IMR-90 (cell line): ENCODE results near the gene SEZ6L. TPM values are rescaled to one million over a fixed set of nuclear protein-coding genes. Genes with fewer than 3 reads are reported as not detected.
"Not testable (repeated sequence)": the region's sequence is repeated elsewhere in the genome, so short reads cannot be mapped to it uniquely, and the experiment has no call there.

Experiments
- ATAC-seq: fragments of 200-7000 bp; cut with Tn5 transposase; 2 replicates; pipeline ENCODE4 v1.9.1; 2020; ENCODE audit warnings: low read depth, mild to moderate bottlenecking, moderate library complexity
- BruUV-seq: library from RNA; stranded (reverse); fragments of 400-500 nt; replicated peaks from 2 replicates; lab custom pipeline; 2021; lab: Mats Ljungman, UMichigan
- CTCF ChIA-PET: fragments of 300-600 bp; formaldehyde crosslinking; extraction: SDS; loops from one replicate; lab custom pipeline; 2021; ENCODE audit warnings: antibody characterized with exemption; lab: Yijun Ruan, JAX
- POLR2A ChIA-PET: fragments of 300-600 bp; sonication (Branson Sonifier 250); formaldehyde crosslinking; loops from one replicate; lab custom pipeline; 2022; ENCODE audit warnings: antibody characterized with exemption; ENCODE audit not compliant: unreplicated experiment; lab: Charles Lee
- DNase-seq: peaks from one replicate; pipeline ENCODE4 v3.0.0; 2013
- H2AFZ ChIP-seq: replicated peaks from 2 replicates; pipeline ENCODE3; 2013; ENCODE audit warnings: low read length, mild to moderate bottlenecking; ENCODE audit not compliant: poor library complexity
- H2AK5ac ChIP-seq: 2 replicates; pipeline ENCODE4 v1.6.1; 2013; ENCODE audit warnings: low read depth, low read length, inconsistent platforms
- H2AK9ac ChIP-seq: replicated peaks from 2 replicates; pipeline ENCODE3; 2013; ENCODE audit warnings: mild to moderate bottlenecking, low read depth, low read length, moderate library complexity; ENCODE audit not compliant: poor library complexity
- H2BK120ac ChIP-seq: 2 replicates; pipeline ENCODE4 v1.6.1; 2013; ENCODE audit warnings: low read depth, low read length, inconsistent platforms
- H2BK15ac ChIP-seq: 3 replicates; pipeline ENCODE4 v1.6.1; 2013; ENCODE audit warnings: low read depth, low read length, inconsistent platforms
- H2BK20ac ChIP-seq: 2 replicates; pipeline ENCODE4 v1.6.1; 2013; ENCODE audit warnings: low read depth, mild to moderate bottlenecking, inconsistent platforms, low read length, moderate library complexity
- H2BK5ac ChIP-seq: 2 replicates; pipeline ENCODE4 v1.6.1; 2013; ENCODE audit warnings: mild to moderate bottlenecking, low read depth, low read length, inconsistent platforms; ENCODE audit not compliant: poor library complexity, severe bottlenecking
- H3K14ac ChIP-seq: replicated peaks from 2 replicates; pipeline ENCODE4 v1.6.1; 2013; ENCODE audit warnings: low read depth, low read length, inconsistent platforms
- H3K18ac ChIP-seq: 2 replicates; pipeline ENCODE4 v1.6.1; 2013; ENCODE audit warnings: low read depth, low read length, control low read depth
- H3K23ac ChIP-seq: 2 replicates; pipeline ENCODE4 v1.6.1; 2013; ENCODE audit warnings: low read depth, low read length, inconsistent platforms
- H3K27ac ChIP-seq: 2 replicates; pipeline ENCODE4 v1.5.1; 2013; ENCODE audit warnings: mild to moderate bottlenecking, control low read depth, low read length; ENCODE audit not compliant: insufficient read depth
- H3K27me3 ChIP-seq: 2 replicates; pipeline ENCODE4 v1.6.1; 2013; ENCODE audit warnings: low read length; ENCODE audit not compliant: control insufficient read depth, insufficient read depth
- H3K36me3 ChIP-seq: 2 replicates; pipeline ENCODE4 v1.6.1; 2013; ENCODE audit warnings: low read length, mixed read lengths; ENCODE audit not compliant: control insufficient read depth, insufficient read depth
- H3K4ac ChIP-seq: 2 replicates; pipeline ENCODE4 v1.6.1; 2013; ENCODE audit warnings: low read depth, low read length, inconsistent platforms
- H3K4me1 ChIP-seq: 2 replicates; pipeline ENCODE4 v1.6.1; 2013; ENCODE audit warnings: low read length, mixed read lengths; ENCODE audit not compliant: control insufficient read depth, insufficient read depth
- H3K4me2 ChIP-seq: 2 replicates; pipeline ENCODE4 v1.6.1; 2013; ENCODE audit warnings: low read depth, mild to moderate bottlenecking, control low read depth, low read length, moderate library complexity
- H3K4me3 ChIP-seq: 2 replicates; pipeline ENCODE4 v1.5.1; 2013; ENCODE audit warnings: low read depth, mild to moderate bottlenecking, control low read depth, low read length, moderate library complexity; ENCODE audit not compliant: insufficient read depth
- H3K56ac ChIP-seq: 2 replicates; pipeline ENCODE4 v1.6.1; 2013; ENCODE audit warnings: low read length, inconsistent platforms; ENCODE audit not compliant: insufficient read depth; ENCODE audit errors: extremely low read depth
- H3K79me1 ChIP-seq, 2 experiments: 2 replicates each; pipeline ENCODE4 v1.6.1; 2013; ENCODE audit warnings: low read length in 2 of 2, inconsistent platforms in 1 of 2, low read depth in 1 of 2
- H3K9ac ChIP-seq: 2 replicates; pipeline ENCODE4 v1.6.1; 2013; ENCODE audit warnings: low read depth, low read length, control low read depth
- H3K9me1 ChIP-seq: 2 replicates; pipeline ENCODE4 v1.6.1; 2013; ENCODE audit warnings: low read length, inconsistent platforms; ENCODE audit not compliant: insufficient read depth
- H3K9me3 ChIP-seq: 2 replicates; pipeline ENCODE4 v1.6.1; 2013; ENCODE audit warnings: low read length; ENCODE audit not compliant: control insufficient read depth, insufficient read depth
- H4K20me1 ChIP-seq: 2 replicates; pipeline ENCODE4 v1.6.1; 2013; ENCODE audit warnings: low read length, inconsistent platforms; ENCODE audit not compliant: insufficient read depth
- H4K5ac ChIP-seq: 2 replicates; pipeline ENCODE4 v1.6.1; 2013; ENCODE audit warnings: mild to moderate bottlenecking, low read depth, low read length, control low read depth
- H4K8ac ChIP-seq, 2 experiments: 2 replicates each; pipeline ENCODE4 v1.6.1; 2013; ENCODE audit warnings: low read depth in 2 of 2, low read length in 2 of 2, control low read depth in 1 of 2, inconsistent platforms in 1 of 2
- H4K91ac ChIP-seq: 2 replicates; pipeline ENCODE4 v1.6.1; 2013; ENCODE audit warnings: low read depth, low read length, inconsistent platforms; ENCODE audit not compliant: insufficient read depth
- BHLHE40 ChIP-seq: fragments of 150-350 bp; IDR thresholded peaks from 2 replicates; pipeline ENCODE4 v1.6.1; 2016; ENCODE audit warnings: mild to moderate bottlenecking, low read depth, low read length
- CHD1 ChIP-seq: IDR thresholded peaks from 2 replicates; pipeline ENCODE4 v1.6.1; 2012; ENCODE audit warnings: low read depth, low read length, improper control_type of control experiment
- MAZ ChIP-seq: IDR thresholded peaks from 2 replicates; pipeline ENCODE4 v1.6.1; 2012; ENCODE audit warnings: low read depth, mild to moderate bottlenecking, low read length, improper control_type of control experiment, moderate library complexity, borderline replicate concordance
- SMC3 ChIP-seq: fragments of 150-350 bp; IDR thresholded peaks from 2 replicates; pipeline ENCODE4 v1.6.1; 2016; ENCODE audit warnings: low read depth, mild to moderate bottlenecking, antibody characterized with exemption, low read length, moderate library complexity
- WGBS, 2 experiments: methylation state at CpG; one replicate each; pipeline versions ENCODE4 v1.1.5 to v1.1.7; 2013; ENCODE audit warnings: missing lambda C conversion rate in 2 of 2; ENCODE audit not compliant: insufficient read length in 1 of 2; ENCODE audit errors: extremely low coverage in 2 of 2; 5-methylcytosine and 5-hydroxymethylcytosine counted together
- dilution Hi-C: fragments of 300-500 bp; cut with HindIII; formaldehyde crosslinking; loops from one replicate; pipeline ENCODE4 v1.14.3; 2018; ENCODE audit warnings: low sequenced_read_pairs; ENCODE audit not compliant: unreplicated experiment
- in situ Hi-C: fragments of 300-500 bp; cut with MboI; formaldehyde crosslinking; loops from 3 replicates; pipeline ENCODE4 v1.14.3; 2019; ENCODE audit warnings: low sequenced_read_pairs, inconsistent platforms, mixed read lengths
- intact Hi-C: fragments of 100-400 bp; cut with micrococcal nuclease; formaldehyde crosslinking; loops from 2 replicates; pipeline ENCODE4 v1.10.0; 2022
- polyA plus RNA-seq, 3 experiments: library from polyadenylated mRNA; depleted of rRNA; stranded (reverse); fragments of >200 nt; gene quantifications; 2 replicates each; pipeline ENCODE4 v1.2.3, GENCODE V29; 2012; ENCODE audit warnings: low replicate concordance in 1 of 3
- total RNA-seq: library from RNA; depleted of rRNA; stranded (reverse); fragments of >200 nt; gene quantifications from 2 replicates; pipeline ENCODE4 v1.2.3, GENCODE V29; 2012
- TF ChIP-seq, protein P1 (sequence below): fragments of 150-350 bp; IDR thresholded peaks from 2 replicates; pipeline ENCODE4 v1.6.1; 2017; ENCODE audit warnings: mild to moderate bottlenecking, antibody characterized with exemption, low read length, low read depth

The SEZ6L gene
- total and polyA plus RNA-seq, 2 of the 4 experiments (the other 2 are of a cell fraction) = not detected

GRCh38 chr22:26406118-26406517 is 236.9 kb downstream of the SEZ6L start:
- no CpG with 5 or more reads among the region's 4 CpGs for WGBS, 2 experiments
- Histone ChIP-seq H2BK5ac (no peak overlapping the region), H3K23ac (no peak overlapping the region), H4K5ac (no peak overlapping the region), H3K14ac (no peak overlapping the region), H2BK20ac (no peak overlapping the region), H2AK5ac (no peak overlapping the region), H4K8ac (no peak overlapping the region), H3K9ac (no peak overlapping the region), H3K36me3 (no peaks in the 10 kb centered on the region), H3K27ac (no peak overlapping the region), H2AFZ (no peak overlapping the region), H3K4me3 (no peak overlapping the region), H2AK9ac (no peak overlapping the region), H3K27me3 (peaks cover 26% of the 10 kb centered on the region), H2BK15ac (no peak overlapping the region), H3K4ac (no peak overlapping the region), H3K56ac (no peak overlapping the region), H3K4me1 (no peaks in the 10 kb centered on the region), H3K9me3 (no peaks in the 10 kb centered on the region), H3K18ac (no peak overlapping the region), H3K79me1 (no peaks in the 10 kb centered on the region), H3K4me2 (no peak overlapping the region), H4K91ac (no peak overlapping the region), H2BK120ac (no peak overlapping the region), H3K9me1 (no peaks in the 10 kb centered on the region), H4K20me1 (no peaks in the 10 kb centered on the region)
- TF ChIP-seq BHLHE40 (no peak), SMC3 (no peak), MAZ (no peak), CHD1 (no peak)
- TF ChIP-seq, protein P1, sequence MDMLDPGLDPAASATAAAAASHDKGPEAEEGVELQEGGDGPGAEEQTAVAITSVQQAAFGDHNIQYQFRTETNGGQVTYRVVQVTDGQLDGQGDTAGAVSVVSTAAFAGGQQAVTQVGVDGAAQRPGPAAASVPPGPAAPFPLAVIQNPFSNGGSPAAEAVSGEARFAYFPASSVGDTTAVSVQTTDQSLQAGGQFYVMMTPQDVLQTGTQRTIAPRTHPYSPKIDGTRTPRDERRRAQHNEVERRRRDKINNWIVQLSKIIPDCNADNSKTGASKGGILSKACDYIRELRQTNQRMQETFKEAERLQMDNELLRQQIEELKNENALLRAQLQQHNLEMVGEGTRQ = peak; percentile 81
- ATAC-seq (no peak), DNase-seq (peak; percentile 66)
- dilution Hi-C loops (no loop called here), in situ Hi-C loops (no loop called here), intact Hi-C loops (no loop called here)
- ChIA-PET POLR2A (no interaction called here), CTCF (no interaction called here)
- no TSS peak for BruUV-seq

- H3K4ac ChIP-seq, H2BK5ac ChIP-seq, H3K79me1 ChIP-seq, in situ Hi-C loops, H4K8ac ChIP-seq, H3K56ac ChIP-seq, H2AK9ac ChIP-seq, H3K4me2 ChIP-seq, dilution Hi-C loops, H3K9me3 ChIP-seq, H3K9ac ChIP-seq, H3K18ac ChIP-seq, CTCF ChIA-PET, H2AFZ ChIP-seq, H4K20me1 ChIP-seq, DNase-seq, ATAC-seq, H3K36me3 ChIP-seq, H4K91ac ChIP-seq, BruUV-seq, intact Hi-C loops, H3K23ac ChIP-seq, H2BK120ac ChIP-seq, H2AK5ac ChIP-seq, H3K4me3 ChIP-seq, H3K4me1 ChIP-seq, H3K27ac ChIP-seq, H3K14ac ChIP-seq, POLR2A ChIA-PET, H2BK20ac ChIP-seq, H4K5ac ChIP-seq, H2BK15ac ChIP-seq, H3K9me1 ChIP-seq: not testable (repeated sequence)
- peaks cover 36% of the 10 kb centered on the region for H3K27me3 ChIP-seq
- WGBS, 2 experiments = no CpG with 5 or more reads among the region's 7 CpGs
Observed at GRCh38 chr22:26408562-26409220, 239.4 kb downstream of the SEZ6L start.
